HG02884 (cell line): ENCODE results near the gene KSR1.
"Not testable (repeated sequence)": the region's sequence is repeated elsewhere in the genome, so short reads cannot be mapped to it uniquely, and the experiment has no call there.

ENCODE experiments used
- ATAC-seq: cut with Tn5 transposase; IDR thresholded peaks from one replicate; pipeline ENCODE4 v1.9.1; 2021; ENCODE audit warnings: mild to moderate bottlenecking, moderate library complexity; ENCODE audit not compliant: unreplicated experiment

Gene KSR1

DNA sequence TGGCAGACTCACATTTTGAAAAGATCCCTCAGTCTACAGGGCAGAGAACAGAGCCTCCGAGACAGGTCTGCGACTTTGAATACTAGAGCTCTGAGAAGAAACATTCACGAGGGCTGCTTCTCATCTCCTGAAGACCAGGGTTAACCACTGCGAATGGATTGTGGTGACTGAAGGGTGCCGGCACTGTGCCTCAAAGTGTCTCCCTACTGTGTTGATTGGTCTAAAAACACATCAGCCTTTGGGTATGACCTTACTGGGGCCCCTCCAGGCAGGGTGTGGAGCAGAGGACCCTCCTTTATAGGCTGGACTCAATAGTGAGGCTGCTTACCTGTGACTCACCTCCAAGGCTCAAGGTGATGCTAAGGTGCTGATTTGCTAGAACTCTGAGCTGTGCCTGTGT, 172.1 kb downstream of the KSR1 start:
- no peak for ATAC-seq

DNA sequence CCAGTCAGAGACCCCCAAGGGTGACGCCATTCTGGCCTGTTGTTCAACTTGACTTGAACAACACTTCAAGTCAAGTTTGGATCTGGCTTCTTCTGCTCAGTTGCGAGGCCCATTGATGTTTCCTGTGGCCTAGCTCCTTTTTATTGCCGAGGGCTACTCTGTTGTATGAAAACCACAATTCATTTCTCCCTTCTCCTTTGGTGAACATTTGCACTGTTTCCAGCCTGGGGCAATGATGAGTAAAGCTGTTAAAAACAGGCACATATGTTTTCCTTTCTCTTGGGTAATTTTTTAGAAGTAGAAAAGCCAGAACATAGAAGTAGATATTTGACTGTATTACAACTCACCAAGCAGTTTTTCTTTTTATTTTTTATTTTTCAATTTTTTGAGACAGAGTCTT, 173.0 kb downstream of the KSR1 start:
- not testable (repeated sequence) for ATAC-seq

DNA sequence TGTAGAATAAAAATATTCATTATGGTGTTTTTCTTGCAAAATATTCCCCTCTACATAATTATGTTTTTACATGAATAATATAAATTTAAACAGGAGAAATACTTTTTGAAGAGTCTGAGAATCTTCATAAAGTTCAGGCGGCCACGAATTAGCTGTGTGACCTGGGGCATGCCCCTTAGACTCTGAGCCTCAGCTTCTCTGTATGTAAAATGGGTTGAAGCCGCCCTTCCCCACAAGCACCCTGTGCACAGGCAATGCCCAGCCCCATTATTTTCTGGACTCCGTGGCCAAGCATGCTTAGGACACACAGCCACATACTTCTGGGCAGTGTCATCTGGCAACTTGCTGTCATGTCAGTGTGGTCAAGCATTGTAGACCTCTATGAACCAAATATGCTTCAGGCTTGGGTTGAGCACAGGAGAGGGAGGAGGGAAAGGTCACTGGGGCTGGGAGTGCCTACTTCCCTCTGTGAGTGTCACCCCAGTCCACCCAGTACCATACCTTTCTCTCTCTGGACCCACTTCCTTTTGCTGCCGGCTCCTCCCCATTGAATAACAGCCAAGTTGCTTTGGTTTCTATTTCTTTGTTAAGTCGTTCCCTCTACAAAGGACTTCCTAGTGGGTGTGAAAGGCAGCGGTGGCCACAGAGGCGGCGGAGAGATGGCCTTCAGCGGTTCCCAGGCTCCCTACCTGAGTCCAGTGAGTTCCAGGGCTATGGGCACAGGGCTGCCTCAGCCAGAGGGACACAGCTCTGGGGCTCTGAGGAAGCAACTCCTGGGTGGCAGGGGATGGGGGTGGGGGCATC, 174.6 kb downstream of the KSR1 start, which contains the start of gene LGALS9:
Gene LGALS9 (plus strand): TSS at position 582 of the 804 bp plus-strand sequence. CDS start 78 bp downstream, at position 660.
- peak; percentile 50 for ATAC-seq

DNA sequence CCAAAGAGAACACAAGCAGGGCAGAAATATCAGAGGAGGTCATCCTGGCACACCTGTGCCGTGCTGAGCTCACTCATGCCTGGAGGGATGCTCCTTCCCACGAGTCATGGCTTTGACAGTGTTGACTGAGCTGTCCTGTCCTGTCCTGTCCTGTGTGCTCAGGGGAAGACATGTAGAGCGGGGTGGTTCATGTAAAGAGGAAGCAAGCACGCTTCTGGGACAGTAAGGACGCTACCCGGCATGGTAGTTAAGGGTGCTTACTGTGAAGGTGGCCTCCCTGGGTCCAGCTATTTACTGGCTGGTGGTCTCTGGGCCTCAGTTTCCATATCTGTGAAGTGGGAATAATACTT, 175.1 kb downstream of the KSR1 start:
- ATAC-seq: peak; percentile 40

GRCh38 chr17:27631897-27632725, 175.9 kb downstream of the KSR1 start:
- no peak for ATAC-seq

DNA sequence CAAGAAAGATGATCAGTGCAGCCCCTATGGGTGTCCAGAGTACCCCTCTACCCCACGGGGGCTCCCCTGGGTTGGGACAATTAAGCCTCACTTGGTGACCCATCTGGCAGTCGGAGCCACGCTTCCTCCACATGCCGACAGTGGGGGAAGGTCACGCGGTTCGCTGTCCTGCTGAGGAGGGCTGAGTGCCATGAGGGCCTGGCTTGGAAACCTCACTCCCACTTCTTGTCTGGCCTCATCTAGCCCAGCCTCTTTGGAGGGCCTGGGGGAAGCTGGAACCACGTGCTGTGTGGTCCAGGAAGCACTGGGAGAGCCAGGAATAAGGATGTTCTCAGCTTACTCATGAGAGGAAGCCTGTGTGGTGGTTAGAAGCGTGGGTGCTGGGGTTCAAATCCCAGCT, 176.5 kb downstream of the KSR1 start:
- ATAC-seq: not testable (repeated sequence)

- no peak for ATAC-seq
These were observed 177.2 kb downstream of the KSR1 start for GRCh38 chr17:27633312-27634025.

GRCh38 chr17:27634026-27634335, 177.7 kb downstream of the KSR1 start:
- ATAC-seq: no peak

- ATAC-seq: no peak
These were observed 178.5 kb downstream of the KSR1 start for GRCh38 chr17:27634776-27635175.

DNA sequence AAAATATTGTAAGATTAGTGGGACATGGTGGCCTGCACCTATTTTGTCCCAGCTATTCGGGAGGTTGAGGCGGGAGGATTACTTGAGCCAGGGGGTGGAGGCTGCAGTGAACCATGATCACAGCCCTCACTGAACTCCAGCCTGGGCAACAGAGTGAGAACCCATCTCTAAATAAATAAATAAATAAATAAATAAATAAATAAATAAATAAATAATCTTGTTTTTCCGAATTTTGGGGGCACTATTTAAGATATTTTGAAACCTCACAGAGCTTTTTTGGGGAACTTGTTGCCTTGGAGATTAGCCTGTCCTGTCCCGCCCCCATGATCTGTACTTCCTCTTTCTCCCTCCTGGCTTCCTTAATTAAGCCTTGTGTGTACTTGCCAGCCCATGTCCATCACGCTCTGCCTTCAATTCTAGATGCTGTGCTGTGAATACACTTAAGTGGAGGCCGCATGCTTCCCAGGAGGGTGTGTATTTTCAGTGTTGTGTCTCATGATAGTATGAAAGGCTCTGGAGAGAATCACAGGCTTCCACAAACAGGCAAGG, 179.1 kb downstream of the KSR1 start:
- no peak for ATAC-seq

DNA sequence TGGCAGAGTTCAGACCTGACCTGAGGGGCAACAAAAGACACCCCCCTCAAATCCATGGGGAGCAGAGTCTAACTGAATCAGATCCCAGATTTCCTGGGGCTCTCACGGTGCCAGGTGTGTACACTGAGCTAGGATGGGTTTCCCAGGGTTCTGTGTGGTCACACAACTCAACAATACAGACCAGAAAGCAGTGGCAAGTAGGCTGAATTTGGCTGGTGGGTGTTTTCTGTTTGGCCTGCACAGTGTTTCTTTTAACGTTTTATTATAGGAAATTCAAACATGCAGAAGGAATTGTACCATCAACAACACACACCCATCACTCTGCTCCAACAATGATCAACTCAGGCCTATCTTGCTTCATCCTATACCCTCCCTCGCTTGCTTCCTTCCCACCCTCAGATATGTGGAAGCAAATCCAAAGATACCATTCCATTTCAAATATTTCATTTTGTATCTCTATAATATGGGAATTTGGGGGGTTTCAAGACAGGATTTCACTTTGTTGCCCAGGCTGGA, 179.8 kb downstream of the KSR1 start:
- not testable (repeated sequence) for ATAC-seq

- not testable (repeated sequence) for ATAC-seq
These were observed 181.6 kb downstream of the KSR1 start for GRCh38 chr17:27637818-27638217.

DNA sequence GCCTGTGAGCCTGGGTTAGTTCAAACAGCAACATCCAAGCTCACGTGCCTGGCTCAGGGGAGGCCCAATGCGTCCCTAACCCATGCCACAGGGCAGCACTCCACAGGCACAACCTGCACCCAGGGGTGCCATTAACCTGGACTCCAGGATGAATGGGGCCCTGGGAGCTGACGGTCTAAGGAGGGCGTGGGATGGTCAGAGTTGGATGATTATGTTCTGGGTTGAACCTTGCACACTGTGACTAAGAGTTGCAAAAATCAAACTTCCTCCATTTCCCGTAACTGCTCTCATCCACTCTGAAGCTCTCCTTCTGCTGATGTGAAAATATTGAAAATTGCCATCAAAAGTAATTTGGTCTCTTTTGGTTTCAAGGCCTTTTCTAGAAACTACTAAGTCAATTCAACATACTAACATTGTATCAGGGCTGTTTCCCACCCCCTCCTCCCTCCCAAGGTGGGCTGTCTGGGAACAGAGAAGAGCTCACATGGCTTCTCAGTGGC, 182.2 kb downstream of the KSR1 start:
- ATAC-seq: not testable (repeated sequence)

- ATAC-seq: no peak
These were observed 184.5 kb downstream of the KSR1 start for GRCh38 chr17:27640790-27641189.

DNA sequence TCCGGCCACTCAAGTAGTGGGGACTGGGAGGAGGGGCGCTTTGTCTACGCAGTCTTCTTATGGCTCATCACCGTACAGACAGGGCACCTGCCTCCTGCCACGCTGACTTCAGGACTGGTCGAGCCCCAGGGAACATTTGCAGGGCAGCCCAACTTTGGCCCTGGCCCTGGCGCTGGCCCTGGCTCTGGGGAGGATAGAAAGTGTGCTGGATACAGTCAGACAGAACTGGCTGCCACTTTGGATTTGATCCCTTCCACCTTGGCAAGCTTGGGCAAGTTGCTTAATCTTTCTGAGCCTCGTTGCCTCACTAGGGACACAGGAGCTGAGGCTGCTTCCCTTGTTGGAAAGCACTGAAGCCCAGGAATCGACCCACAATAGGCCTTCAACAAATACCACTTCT, 188.3 kb downstream of the KSR1 start:
- ATAC-seq: no peak

GRCh38 chr17:27645621-27646020, 189.4 kb downstream of the KSR1 start:
- ATAC-seq: not testable (repeated sequence)

DNA sequence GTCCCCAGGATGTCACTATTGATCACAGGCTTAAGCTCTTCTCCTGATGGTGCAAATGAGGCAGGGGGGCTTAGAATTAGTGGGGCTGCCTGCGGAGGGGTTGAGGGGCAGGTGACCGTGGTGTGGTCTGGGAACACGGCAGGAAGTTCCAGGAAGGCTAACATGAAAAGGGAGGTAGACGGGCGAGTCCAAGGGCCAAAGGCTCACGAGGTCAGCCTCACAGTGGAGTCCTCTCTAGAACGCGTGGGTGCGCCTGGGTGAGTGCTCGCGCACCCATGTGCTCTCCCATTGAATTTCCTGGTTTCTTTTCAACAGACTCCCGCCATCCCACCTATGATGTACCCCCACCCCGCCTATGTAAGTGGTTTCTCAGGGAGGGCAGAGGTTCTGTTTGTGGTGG, 190.0 kb downstream of the KSR1 start:
- no peak for ATAC-seq

DNA sequence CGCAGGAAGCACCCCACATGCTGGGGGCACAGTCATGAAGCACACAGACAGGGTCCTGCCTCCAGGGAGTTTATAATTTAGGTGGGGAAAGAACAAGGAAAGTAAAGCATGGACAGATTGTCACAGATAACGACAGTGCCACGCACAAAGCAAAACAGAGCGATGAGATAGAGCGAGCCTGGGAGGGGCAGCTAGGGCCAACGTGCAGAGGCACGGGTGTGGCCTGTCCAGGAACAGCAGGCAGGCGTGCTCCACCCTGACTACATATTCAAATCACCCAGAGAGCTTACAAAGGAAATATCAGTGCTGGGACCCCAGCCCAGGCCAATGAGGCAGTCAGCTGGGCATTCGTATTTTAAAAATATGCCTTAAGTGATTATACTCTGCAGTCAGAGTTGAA, 191.5 kb downstream of the KSR1 start:
- no peak for ATAC-seq

- ATAC-seq: not testable (repeated sequence)
These were observed 192.9 kb downstream of the KSR1 start for GRCh38 chr17:27649111-27649571.

DNA sequence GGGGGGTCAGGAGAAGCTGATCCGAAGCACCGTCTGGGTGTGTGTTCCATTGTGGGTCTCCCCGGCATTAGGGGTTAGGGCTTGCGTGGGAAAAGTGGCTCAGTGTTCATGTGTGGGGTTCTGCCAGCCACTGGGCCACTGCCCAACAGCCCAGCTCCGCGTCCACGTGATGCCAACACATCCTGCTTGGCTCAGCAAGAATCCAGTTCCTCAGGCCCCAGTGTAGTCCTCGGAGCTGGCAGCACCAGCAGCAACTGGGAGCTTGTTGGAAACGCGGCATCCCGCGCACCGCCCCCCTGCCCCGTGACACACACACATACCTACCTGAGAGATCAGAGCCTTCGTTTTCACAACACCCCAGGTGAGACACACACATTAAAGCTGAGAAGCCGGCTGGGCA, 193.7 kb downstream of the KSR1 start:
- no peak for ATAC-seq

DNA sequence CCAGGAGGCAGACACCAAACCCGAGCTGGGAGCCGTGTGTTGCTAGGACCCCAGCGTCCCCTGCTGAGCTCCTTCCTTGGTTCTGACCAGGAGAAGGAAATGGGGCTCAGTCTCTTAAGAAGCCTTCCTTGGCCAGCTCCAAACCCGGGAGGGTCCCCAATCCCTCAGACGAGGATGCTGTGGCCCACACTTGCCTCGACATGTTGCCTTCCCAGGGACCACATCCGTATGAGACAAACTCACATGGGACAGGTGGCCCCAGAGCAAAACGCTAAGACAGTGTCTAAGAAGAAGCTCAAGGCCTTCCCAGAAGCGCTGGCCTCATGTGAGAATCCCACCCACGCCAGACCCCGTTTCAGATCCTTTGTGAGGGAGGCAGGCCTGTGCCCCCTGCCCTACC, 194.6 kb downstream of the KSR1 start:
- no peak for ATAC-seq
